HG03159 (cell line): Measurements from ENCODE around the gene CEP68.
"Not testable (repeated sequence)": the region's sequence is repeated elsewhere in the genome, so short reads cannot be mapped to it uniquely, and the experiment has no call there.

ENCODE experiments used
- ATAC-seq: cut with Tn5 transposase; IDR thresholded peaks from one replicate; pipeline ENCODE4 v1.9.1; 2021; ENCODE audit warnings: mild to moderate bottlenecking, moderate library complexity; ENCODE audit not compliant: unreplicated experiment

The CEP68 gene

GRCh38 chr2:65125457-65125856, 69.2 kb downstream of the CEP68 start:
- not testable (repeated sequence) for ATAC-seq

- ATAC-seq: no peak
These were observed 72.3 kb downstream of the CEP68 start for GRCh38 chr2:65128297-65129190.

DNA sequence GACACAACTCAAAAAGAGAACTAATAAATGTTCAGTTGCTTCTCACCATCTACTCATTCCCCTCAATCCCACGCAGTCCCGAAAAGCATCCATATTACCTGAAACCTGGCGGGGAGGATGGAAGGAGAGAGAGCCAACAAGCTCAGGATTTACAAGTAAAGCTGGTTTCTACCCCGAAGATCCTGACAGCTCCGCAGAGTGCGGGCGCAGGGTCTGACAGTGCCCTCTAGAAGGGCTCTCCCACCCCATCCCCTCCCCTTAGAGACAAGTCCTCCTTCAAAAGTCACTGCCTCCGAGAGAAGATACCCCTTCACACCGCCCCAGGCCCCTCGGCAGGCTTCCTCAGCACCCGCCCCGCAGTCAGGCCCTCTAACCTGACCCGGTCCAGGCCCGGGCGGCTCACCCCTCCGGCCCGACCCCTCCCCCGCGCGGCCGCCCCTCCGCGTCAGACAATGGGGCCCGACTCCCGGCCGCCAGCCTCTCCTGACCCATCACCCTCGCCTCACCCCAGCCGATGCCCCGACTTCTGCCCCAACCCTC, 73.1 kb downstream of the CEP68 start:
- peak; percentile 0 for ATAC-seq

DNA sequence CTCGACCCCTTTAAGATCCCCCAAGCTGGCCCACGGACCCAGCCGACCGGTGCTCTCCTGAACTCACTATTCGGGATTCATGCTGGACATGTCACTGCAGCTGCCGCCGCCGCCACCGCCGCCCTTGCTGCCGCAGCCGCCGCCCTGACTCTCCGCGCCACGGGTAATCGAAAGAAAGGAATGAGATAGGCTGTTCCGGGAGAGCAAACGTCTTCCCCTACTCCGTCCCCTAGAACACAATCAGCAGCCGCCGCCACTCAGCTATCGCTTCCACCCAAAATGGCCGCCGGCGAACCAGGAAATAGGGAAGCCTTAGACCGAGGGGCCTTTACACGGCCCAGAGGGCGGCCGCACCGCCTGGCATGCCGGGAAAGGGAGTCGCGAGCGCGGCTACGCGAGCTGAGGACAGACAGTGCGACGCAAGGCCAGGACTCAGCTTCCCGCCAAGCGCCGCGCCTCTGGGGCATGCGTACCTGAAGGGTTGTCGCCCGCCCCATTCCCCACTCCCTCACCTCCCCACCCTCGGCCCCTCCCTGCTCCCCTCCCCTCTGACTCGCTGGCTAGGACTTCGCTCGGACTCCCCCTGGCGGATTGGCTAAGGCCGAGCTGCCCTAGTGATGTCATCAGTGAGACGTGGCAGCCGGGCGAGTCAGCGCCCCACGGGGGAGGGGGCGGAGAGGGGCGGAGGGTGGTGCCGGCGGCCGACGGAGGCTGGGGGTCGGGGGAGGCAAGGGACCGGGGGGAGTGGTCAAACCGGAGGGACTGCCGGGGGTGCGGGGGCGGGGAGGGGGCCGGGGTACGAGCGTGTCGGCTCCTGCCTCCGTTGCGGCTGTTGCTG, 73.8 kb downstream of the CEP68 start, which contains the start of gene RAB1A:
Gene RAB1A (minus strand): TSS at position 281 of the 838 bp plus-strand sequence. CDS start 191 bp downstream, at position 90.
- peak; percentile 97 for ATAC-seq

- ATAC-seq: peak; percentile 28
These were observed 74.5 kb downstream of the CEP68 start for GRCh38 chr2:65130664-65131175.

- ATAC-seq: not testable (repeated sequence)
These were observed 76.7 kb downstream of the CEP68 start for GRCh38 chr2:65132930-65133329.

DNA sequence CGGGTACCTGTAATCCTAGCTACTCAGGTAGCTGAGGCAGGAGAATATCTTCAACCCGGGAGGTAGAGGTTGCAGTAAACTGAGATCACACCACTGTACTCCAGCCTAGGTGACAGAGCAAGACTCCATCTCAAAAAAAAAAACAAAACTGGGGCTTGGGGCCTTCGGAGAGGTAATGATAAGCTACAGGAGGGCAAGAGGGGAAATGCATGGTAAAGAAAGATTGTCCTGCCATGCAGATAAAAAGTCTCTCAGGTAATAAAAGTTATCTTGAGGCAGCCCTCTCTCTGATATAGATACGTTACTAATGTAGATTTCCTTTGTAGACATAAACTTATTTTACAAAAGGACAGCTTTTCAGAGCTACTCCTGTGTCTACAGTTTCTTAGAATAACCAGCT, 77.4 kb downstream of the CEP68 start:
- no peak for ATAC-seq

GRCh38 chr2:65134158-65134557, 77.9 kb downstream of the CEP68 start:
- ATAC-seq: no peak

GRCh38 chr2:65136253-65136652, 80.0 kb downstream of the CEP68 start:
- ATAC-seq: no peak
